Erythroblast (primary cell): ENCODE results near the gene TRIM25.

Source experiments
- GATA1 ChIP-seq: IDR thresholded peaks from 2 replicates; pipeline ENCODE4 v1.6.1; 2011; ENCODE audit warnings: low read depth, mild to moderate bottlenecking, control low read depth, low read length, moderate library complexity
- POLR2A ChIP-seq: IDR thresholded peaks from 2 replicates; pipeline ENCODE4 v1.6.1; 2011; ENCODE audit warnings: mild to moderate bottlenecking, low read length

DNA sequence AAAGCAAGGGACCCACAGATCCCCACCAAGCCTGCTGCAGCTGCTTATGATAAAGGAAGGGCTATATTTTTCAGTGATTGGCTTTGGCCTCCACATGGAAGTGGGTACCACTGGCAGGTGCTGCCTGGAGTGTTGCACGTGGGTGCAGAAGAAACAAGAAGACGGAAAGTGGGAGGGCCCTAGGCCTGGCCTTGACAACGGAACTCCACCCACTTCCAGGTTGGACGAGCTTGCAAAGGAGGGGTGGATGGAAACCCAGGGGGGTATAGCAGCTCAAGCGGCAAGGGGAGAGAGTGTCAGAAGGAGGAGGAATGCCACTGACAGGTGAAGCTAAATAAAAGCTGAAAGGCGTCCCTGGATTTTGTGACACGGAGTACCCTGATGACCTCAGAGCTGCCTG, 20.3 kb downstream of the TRIM25 start:
- no peak for TF ChIP-seq POLR2A
- TF ChIP-seq GATA1: no peak
